T-helper 2 cell treated with Interferon-gamma antibody and Interleukin-4, amounts not matched to agents 5 μg/mL and 100 μg/mL, for 36 hours (primary cell): Measurements from ENCODE around the gene NRP2.

Experiments
- DNase-seq: peaks from one replicate; pipeline ENCODE4 v3.0.0; 2021; ENCODE audit warnings: low spot score
- H3K27ac Mint-ChIP-seq: one replicate; pipeline ENCODE4 v1.8.0; 2021; ENCODE audit warnings: mild to moderate bottlenecking, mixed read lengths
- H3K27me3 Mint-ChIP-seq: one replicate; pipeline ENCODE4 v1.8.0; 2021; ENCODE audit warnings: low read depth, mixed read lengths
- H3K36me3 Mint-ChIP-seq: one replicate; pipeline ENCODE4 v1.8.0; 2021; ENCODE audit warnings: low read depth, mixed read lengths
- H3K4me1 Mint-ChIP-seq: one replicate; pipeline ENCODE4 v1.8.0; 2021; ENCODE audit warnings: low read depth, mixed read lengths
- H3K4me3 Mint-ChIP-seq: one replicate; pipeline ENCODE4 v1.8.0; 2022; ENCODE audit warnings: mild to moderate bottlenecking, moderate library complexity, mixed read lengths
- H3K9me3 Mint-ChIP-seq: one replicate; pipeline ENCODE4 v1.8.0; 2021; ENCODE audit warnings: mixed read lengths

NRP2 gene

DNA sequence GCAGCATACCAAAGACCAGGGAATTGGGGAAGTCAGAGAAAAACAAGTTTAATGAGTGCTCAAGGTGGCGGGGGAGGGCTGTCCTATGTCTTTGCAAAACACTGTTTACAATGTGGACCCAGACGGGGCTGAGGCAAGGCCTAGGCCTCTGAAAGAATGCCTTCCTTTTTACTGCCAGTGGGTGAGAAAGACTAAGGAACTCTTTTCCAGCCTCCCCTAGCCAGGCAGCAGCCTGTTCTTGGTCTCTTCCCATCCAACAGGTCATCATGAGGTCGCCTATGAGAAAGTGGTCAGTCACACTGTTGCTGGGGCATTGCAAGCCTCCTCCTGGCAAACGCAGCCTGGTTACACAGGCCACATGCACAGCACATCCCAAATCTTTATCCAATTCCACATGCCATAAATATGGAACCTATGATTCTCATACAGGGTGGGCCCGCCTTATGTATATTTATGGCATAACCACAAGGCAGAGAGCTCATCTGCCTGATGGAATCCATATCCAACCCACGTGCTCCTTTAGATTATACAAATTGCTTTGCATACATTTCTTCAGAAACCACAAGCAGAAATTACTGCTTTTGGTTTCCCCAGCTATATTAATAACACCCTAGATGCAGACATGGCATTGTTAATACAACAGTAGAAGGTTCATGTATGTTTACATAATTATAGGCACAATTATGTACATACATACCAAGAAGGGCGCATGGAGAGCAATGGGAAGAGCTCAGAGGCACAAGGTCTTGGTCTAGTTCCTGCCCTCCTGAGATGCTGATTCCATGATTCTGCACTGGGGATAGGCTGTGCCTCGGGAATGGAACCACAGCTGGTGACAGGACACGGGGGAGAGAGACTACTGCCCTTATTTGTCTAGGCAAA is 48.6 kb downstream of the NRP2 start:
- peaks cover 9% of the 10 kb centered on the region for H3K36me3 Mint-ChIP-seq
- no peak overlapping the region for H3K27ac Mint-ChIP-seq
- H3K27me3 Mint-ChIP-seq, result no peaks in the 10 kb centered on the region
- H3K9me3 Mint-ChIP-seq, result no peaks in the 10 kb centered on the region
- no peak for DNase-seq
- H3K4me1 Mint-ChIP-seq, result no peaks in the 10 kb centered on the region
- H3K4me3 Mint-ChIP-seq, result no peak overlapping the region

DNA sequence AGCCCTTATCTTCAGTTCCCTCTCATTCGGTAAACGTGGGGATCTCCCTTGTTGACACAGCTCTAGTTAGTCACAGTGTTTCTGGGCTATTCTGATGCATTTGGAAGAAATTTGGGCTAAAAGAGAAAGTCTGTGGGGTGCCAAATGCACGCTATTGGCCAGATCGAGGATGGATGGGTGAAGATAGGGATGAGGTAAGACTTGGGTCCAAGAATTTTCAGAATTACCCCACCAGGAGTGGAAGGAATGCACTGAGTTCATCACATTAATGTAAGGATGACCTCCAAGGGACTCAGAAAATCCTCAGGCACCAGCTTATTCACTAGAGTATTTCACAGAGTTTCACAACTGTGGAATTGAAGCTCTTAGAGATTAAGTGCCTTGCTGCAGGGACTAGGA is 49.3 kb downstream of the NRP2 start:
- H3K27ac Mint-ChIP-seq, result no peak overlapping the region
- DNase-seq, result no peak
- peaks cover 9% of the 10 kb centered on the region for H3K36me3 Mint-ChIP-seq
- no peaks in the 10 kb centered on the region for H3K9me3 Mint-ChIP-seq
- no peaks in the 10 kb centered on the region for H3K4me1 Mint-ChIP-seq
- no peaks in the 10 kb centered on the region for H3K27me3 Mint-ChIP-seq
- no peak overlapping the region for H3K4me3 Mint-ChIP-seq

GRCh38 chr2:205732314-205732713 is 50.0 kb downstream of the NRP2 start:
- no peak for DNase-seq
- H3K9me3 Mint-ChIP-seq, result no peaks in the 10 kb centered on the region
- H3K27me3 Mint-ChIP-seq, result no peaks in the 10 kb centered on the region
- H3K4me1 Mint-ChIP-seq, result no peaks in the 10 kb centered on the region
- peaks cover 7% of the 10 kb centered on the region for H3K36me3 Mint-ChIP-seq
- H3K4me3 Mint-ChIP-seq, result no peak overlapping the region
- H3K27ac Mint-ChIP-seq, result no peak overlapping the region

GRCh38 chr2:205733082-205733481 is 50.8 kb downstream of the NRP2 start:
- H3K27ac Mint-ChIP-seq, result no peak overlapping the region
- peaks cover 2% of the 10 kb centered on the region for H3K36me3 Mint-ChIP-seq
- no peaks in the 10 kb centered on the region for H3K4me1 Mint-ChIP-seq
- no peak overlapping the region for H3K4me3 Mint-ChIP-seq
- H3K27me3 Mint-ChIP-seq, result no peaks in the 10 kb centered on the region
- H3K9me3 Mint-ChIP-seq, result no peaks in the 10 kb centered on the region
- DNase-seq, result no peak

GRCh38 chr2:205733648-205734047 is 51.3 kb downstream of the NRP2 start:
- no peak for DNase-seq
- Mint-ChIP-seq H3K27me3 (no peaks in the 10 kb centered on the region), H3K27ac (no peak overlapping the region), H3K9me3 (no peaks in the 10 kb centered on the region), H3K36me3 (peaks cover 2% of the 10 kb centered on the region), H3K4me1 (no peaks in the 10 kb centered on the region), H3K4me3 (no peak overlapping the region)

DNA sequence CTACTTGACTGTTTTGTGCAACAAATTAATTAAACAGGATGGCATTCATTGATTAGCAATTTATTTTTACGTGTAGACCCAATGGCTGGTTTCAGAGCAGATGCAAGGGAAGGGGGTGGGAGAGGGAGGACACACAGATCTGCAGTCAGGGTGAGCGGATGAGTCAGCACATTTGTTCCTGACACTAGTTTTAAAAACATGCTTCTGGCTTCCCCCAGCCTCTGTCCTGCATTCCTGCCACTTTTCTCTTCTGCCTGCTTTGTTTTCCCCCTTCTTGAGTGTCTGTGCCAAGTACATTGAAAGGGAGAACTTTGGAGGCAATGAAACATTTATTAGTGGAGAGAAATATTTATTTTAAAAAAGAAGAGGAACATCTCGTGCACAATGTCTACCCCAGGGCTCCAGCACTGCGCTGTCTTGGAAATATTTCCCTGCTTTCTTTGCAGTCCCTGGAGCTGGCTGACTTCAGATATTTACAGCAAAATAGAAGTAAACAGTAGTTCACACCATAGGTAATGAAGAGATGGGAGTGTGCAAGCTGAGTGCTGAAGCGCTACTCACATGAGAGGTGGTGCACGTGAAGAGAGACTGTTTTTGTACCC is 52.2 kb downstream of the NRP2 start:
- Mint-ChIP-seq H3K36me3 (peaks cover 2% of the 10 kb centered on the region), H3K9me3 (no peaks in the 10 kb centered on the region), H3K27me3 (no peaks in the 10 kb centered on the region)

GRCh38 chr2:205738117-205738968 is 56.0 kb downstream of the NRP2 start:
- DNase-seq, result no peak
- H3K4me1 Mint-ChIP-seq, result no peaks in the 10 kb centered on the region
- H3K9me3 Mint-ChIP-seq, result no peaks in the 10 kb centered on the region
- peaks cover 5% of the 10 kb centered on the region for H3K36me3 Mint-ChIP-seq
- no peaks in the 10 kb centered on the region for H3K27me3 Mint-ChIP-seq
- H3K4me3 Mint-ChIP-seq, result no peak overlapping the region
- H3K27ac Mint-ChIP-seq, result no peak overlapping the region

More for the DNA sequence above, 52.2 kb downstream of the NRP2 start:
- Mint-ChIP-seq H3K4me1 (no peaks in the 10 kb centered on the region), H3K27ac (no peak overlapping the region), H3K4me3 (no peak overlapping the region)
- no peak for DNase-seq

DNA sequence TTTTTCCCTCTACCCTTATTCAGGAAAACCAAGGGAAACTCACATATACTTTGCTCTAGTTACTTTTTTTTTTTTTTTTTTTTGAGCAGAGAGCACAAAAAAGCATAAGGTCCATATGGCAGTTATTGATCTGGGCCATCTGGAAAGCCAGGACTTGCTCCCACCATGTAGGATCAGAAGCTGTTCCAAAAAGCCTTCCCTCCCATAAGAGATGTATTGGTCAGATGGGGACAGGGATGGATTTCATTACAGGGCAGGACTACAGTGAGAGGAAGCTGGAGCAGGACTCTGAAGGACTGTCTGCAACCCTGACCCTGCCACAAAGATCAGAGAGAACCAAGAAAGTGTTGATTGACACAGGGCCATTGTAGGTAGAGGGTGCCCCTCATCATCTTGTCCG is 57.3 kb downstream of the NRP2 start:
- H3K27me3 Mint-ChIP-seq, result no peaks in the 10 kb centered on the region
- no peak overlapping the region for H3K27ac Mint-ChIP-seq
- H3K4me1 Mint-ChIP-seq, result no peaks in the 10 kb centered on the region
- H3K4me3 Mint-ChIP-seq, result no peak overlapping the region
- peaks cover 7% of the 10 kb centered on the region for H3K36me3 Mint-ChIP-seq
- DNase-seq, result no peak
- H3K9me3 Mint-ChIP-seq, result no peaks in the 10 kb centered on the region

- Mint-ChIP-seq H3K4me3 (no peak overlapping the region), H3K9me3 (no peaks in the 10 kb centered on the region), H3K36me3 (peaks cover 7% of the 10 kb centered on the region), H3K27ac (no peak overlapping the region), H3K27me3 (no peaks in the 10 kb centered on the region), H3K4me1 (no peaks in the 10 kb centered on the region)
- DNase-seq, result no peak
Observed at GRCh38 chr2:205740381-205740780, 58.1 kb downstream of the NRP2 start.

GRCh38 chr2:205741256-205741978 is 59.1 kb downstream of the NRP2 start:
- no peak for DNase-seq
- H3K9me3 Mint-ChIP-seq, result no peaks in the 10 kb centered on the region
- peaks cover 7% of the 10 kb centered on the region for H3K36me3 Mint-ChIP-seq
- H3K4me3 Mint-ChIP-seq, result no peak overlapping the region
- H3K27ac Mint-ChIP-seq, result no peak overlapping the region
- no peaks in the 10 kb centered on the region for H3K4me1 Mint-ChIP-seq
- no peaks in the 10 kb centered on the region for H3K27me3 Mint-ChIP-seq

GRCh38 chr2:205743137-205743536 is 60.8 kb downstream of the NRP2 start:
- H3K4me1 Mint-ChIP-seq, result no peaks in the 10 kb centered on the region
- H3K27ac Mint-ChIP-seq, result no peak overlapping the region
- no peaks in the 10 kb centered on the region for H3K9me3 Mint-ChIP-seq
- H3K4me3 Mint-ChIP-seq, result no peak overlapping the region
- no peaks in the 10 kb centered on the region for H3K27me3 Mint-ChIP-seq
- DNase-seq, result no peak
- H3K36me3 Mint-ChIP-seq, result peaks cover 7% of the 10 kb centered on the region

DNA sequence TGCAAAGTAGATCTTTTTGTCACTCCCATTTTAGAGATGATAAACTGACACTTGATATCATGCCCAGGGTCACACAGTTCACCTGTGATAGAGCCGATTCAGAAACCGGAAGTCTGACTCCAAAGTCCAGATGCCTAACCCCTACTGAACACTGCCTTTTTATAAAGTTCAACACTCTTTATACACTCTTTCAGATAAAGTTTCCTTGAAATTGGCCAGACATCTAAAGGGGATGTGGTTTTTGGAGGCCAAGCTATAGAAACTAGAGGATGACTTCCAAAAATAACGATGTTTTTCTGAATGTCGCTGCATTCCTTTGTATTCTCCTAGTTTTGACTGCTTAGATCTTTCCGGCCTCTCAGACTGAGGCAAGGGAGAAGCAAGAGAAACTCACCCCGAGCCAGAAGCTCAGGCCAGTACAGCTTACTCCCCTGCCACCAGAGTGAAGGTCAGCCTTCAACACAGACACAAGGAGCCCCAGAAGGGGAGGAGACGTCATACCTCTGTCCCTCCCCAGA is 61.8 kb downstream of the NRP2 start:
- H3K9me3 Mint-ChIP-seq, result no peaks in the 10 kb centered on the region
- H3K4me3 Mint-ChIP-seq, result no peak overlapping the region
- H3K36me3 Mint-ChIP-seq, result peaks cover 7% of the 10 kb centered on the region
- no peak for DNase-seq
- H3K27me3 Mint-ChIP-seq, result no peaks in the 10 kb centered on the region
- H3K27ac Mint-ChIP-seq, result no peak overlapping the region
- no peaks in the 10 kb centered on the region for H3K4me1 Mint-ChIP-seq

DNA sequence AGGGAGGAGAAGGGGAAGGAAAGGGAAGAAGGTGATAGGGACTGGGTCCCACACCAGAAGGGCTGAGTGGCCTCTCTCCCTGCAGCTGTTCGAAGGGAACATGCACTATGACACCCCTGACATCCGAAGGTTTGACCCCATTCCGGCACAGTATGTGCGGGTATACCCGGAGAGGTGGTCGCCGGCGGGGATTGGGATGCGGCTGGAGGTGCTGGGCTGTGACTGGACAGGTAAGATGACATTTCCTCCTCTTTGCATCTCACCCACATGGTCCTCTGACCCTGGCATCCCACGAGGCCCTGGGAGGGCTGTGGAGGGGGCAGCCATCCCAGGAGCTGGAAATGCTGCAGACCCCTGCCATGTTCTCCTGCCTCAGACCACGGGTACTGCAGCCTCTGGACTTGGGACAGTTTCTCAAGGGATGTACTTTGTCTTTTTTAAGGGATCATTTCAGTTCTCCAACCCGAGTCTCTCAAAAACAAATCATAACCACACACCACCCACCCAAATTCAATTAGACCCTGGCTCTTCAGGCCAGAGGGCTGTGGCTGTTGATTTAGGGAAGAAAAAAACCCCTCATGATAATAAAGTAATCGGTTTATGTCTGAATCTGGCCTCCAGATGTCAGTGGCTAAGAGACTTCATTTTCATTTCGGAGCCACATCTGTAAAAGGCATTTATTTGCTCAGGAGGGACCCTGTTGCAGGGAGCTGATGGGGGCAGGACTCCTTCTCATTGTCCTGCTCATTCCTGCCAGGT is 63.5 kb downstream of the NRP2 start:
- Mint-ChIP-seq H3K4me3 (no peak overlapping the region), H3K9me3 (no peaks in the 10 kb centered on the region), H3K36me3 (peaks cover 5% of the 10 kb centered on the region), H3K27me3 (no peaks in the 10 kb centered on the region), H3K27ac (no peak overlapping the region), H3K4me1 (no peaks in the 10 kb centered on the region)
- DNase-seq, result no peak
